ENCODE data around the gene METTL25.

GRCh38 chr12:82522285-82522684 lies 164.0 kb downstream of the METTL25 start:
- no peak for TF ChIP-seq CTCF (conservative IDR thresholded peaks at IDR 0.05; ENCODE audit: low read depth, low read length)
- no peak for TF ChIP-seq EZH2 (IDR thresholded peaks at IDR 0.05; ENCODE audit: low read length, unreplicated experiment)
- TF ChIP-seq EZH2phosphoT487 (IDR thresholded peaks at IDR 0.05; ENCODE audit: borderline replicate concordance, low read length): no peak
